Immature natural killer cell (primary cell): Measurements from ENCODE around the gene GUCA1C. TPM values are rescaled to one million over a fixed set of nuclear protein-coding genes. Genes with fewer than 3 reads are reported as not detected.

Experiments
- DNase-seq, 3 donors: peaks; one replicate each; pipeline ENCODE4 v3.0.0; 2022; ENCODE audit warnings: mixed read lengths in 1 of 3
- H3K27ac Mint-ChIP-seq, 6 donors: one replicate each; pipeline ENCODE4 v1.8.0; 2020; ENCODE audit warnings: mixed read lengths in 6 of 6, mild to moderate bottlenecking in 5 of 6, inconsistent platforms in 4 of 6, moderate library complexity in 3 of 6
- H3K27me3 Mint-ChIP-seq, 3 donors: one replicate each; pipeline ENCODE4 v1.8.0; 2020 to 2021; ENCODE audit warnings: low read depth in 3 of 3, mild to moderate bottlenecking in 3 of 3, mixed read lengths in 3 of 3, moderate library complexity in 3 of 3, inconsistent platforms in 1 of 3
- H3K36me3 Mint-ChIP-seq, 3 donors: one replicate each; pipeline ENCODE4 v1.8.0; 2020; ENCODE audit warnings: mixed read lengths in 3 of 3, inconsistent platforms in 2 of 3, mild to moderate bottlenecking in 2 of 3
- H3K4me1 Mint-ChIP-seq, 2 donors: one replicate each; pipeline ENCODE4 v1.8.0; 2020; ENCODE audit warnings: inconsistent platforms in 2 of 2, mild to moderate bottlenecking in 2 of 2, mixed read lengths in 2 of 2, moderate library complexity in 1 of 2
- H3K4me3 Mint-ChIP-seq, 5 donors: one replicate each; pipeline ENCODE4 v1.8.0; 2020; ENCODE audit warnings: mild to moderate bottlenecking in 5 of 5, mixed read lengths in 5 of 5, inconsistent platforms in 3 of 5, moderate library complexity in 3 of 5
- H3K9me3 Mint-ChIP-seq, 6 donors: one replicate each; pipeline ENCODE4 v1.8.0; 2020; ENCODE audit warnings: mild to moderate bottlenecking in 6 of 6, mixed read lengths in 6 of 6, inconsistent platforms in 4 of 6, moderate library complexity in 3 of 6
- polyA plus RNA-seq, 3 donors: library from polyadenylated mRNA; unstranded; fragments of 300-500 nt; fragmentation: Illumina TruSeq; gene quantifications; one replicate each; pipeline ENCODE4 v1.2.3, GENCODE V29; 2021

GUCA1C gene, protein sequence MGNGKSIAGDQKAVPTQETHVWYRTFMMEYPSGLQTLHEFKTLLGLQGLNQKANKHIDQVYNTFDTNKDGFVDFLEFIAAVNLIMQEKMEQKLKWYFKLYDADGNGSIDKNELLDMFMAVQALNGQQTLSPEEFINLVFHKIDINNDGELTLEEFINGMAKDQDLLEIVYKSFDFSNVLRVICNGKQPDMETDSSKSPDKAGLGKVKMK
- polyA plus RNA-seq, result not detected

DNA sequence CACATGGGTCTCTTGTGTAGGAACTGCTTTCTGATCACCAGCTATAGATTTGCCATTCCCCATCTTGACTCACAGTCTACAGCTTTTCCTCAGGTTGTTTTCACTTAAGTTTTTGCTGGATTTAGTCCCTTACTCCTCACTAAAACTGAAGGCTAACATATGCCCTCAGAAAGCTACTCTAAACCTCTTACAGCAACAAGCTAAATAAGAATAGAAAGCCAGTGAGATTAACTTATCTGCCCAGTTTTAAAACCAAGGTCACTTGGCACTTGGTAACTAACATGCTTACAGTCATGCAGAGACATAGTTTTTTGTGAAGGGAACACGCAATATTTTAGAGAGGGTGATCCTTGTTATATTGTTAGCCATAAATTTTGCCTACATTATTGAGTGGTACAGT is at the start of gene GUCA1C:
Gene GUCA1C (minus strand): TSS at position 180 of the 400 bp plus-strand sequence. CDS start 117 bp downstream, at position 63.
- no peak for DNase-seq
- no peak within 1 kb of the TSS for H3K27ac Mint-ChIP-seq
- no peaks in the 10 kb centered on the region for H3K9me3 Mint-ChIP-seq
- peaks cover 1 to 6% (median 5%) of the 10 kb centered on the region in 3 donors for H3K27me3 Mint-ChIP-seq
- H3K4me1 Mint-ChIP-seq, result no peaks in the 10 kb centered on the region
- no peaks in the 10 kb centered on the region for H3K36me3 Mint-ChIP-seq
- H3K4me3 Mint-ChIP-seq, result no peak within 1 kb of the TSS

DNA sequence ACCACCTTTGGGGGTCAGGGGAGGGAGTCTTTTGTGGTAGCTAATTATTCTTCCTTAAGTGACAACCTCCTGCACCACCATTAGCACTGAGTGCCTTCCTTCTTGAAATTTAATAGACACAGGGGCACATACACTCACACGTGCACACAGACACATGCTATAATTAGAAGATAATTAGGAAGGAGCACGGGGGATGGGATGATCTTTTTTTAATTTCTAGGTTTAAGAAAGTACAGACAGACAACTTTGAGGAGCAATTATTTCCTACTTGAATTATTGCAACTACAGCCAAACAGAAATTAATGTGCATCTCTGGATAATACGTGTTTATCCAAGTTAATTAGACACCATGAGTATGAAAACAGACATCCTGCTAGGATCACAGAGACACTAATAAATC is 44.8 kb upstream of the GUCA1C start:
- peaks cover 0 to 2% (median 0%) of the 10 kb centered on the region in 6 donors for H3K9me3 Mint-ChIP-seq

DNA sequence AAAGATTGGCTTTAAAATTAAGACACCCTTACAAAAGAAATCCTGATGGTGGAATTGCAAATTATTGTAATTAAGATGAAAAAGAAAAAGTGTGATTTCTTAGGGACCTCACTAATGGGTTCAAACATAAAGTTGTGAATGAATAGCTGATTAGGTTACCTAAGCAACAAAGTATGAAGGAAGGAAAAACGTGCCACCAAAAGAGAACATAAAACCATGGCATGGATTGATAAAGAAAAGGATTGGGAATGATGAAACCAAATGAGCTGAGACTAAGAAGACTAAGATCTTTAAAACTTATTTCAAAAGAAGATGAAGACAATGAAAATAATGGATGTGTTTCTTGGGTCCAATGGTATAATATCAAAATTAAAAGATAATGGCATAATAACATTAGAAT is 32.2 kb upstream of the GUCA1C start:
- H3K27ac Mint-ChIP-seq, result no peak overlapping the region
- no peak for DNase-seq
- H3K4me3 Mint-ChIP-seq, result no peak overlapping the region
- H3K27me3 Mint-ChIP-seq, result peaks cover 0 to 4% (median 2%) of the 10 kb centered on the region in 3 donors
- H3K4me1 Mint-ChIP-seq, result no peaks in the 10 kb centered on the region
- peaks cover 0 to 2% (median 0%) of the 10 kb centered on the region in 6 donors for H3K9me3 Mint-ChIP-seq
- H3K36me3 Mint-ChIP-seq, result no peaks in the 10 kb centered on the region

More for the DNA sequence above, 44.8 kb upstream of the GUCA1C start:
- Mint-ChIP-seq H3K27me3 (no peaks in the 10 kb centered on the region), H3K4me3 (no peak overlapping the region), H3K36me3 (no peaks in the 10 kb centered on the region), H3K27ac (no peak overlapping the region), H3K4me1 (no peaks in the 10 kb centered on the region)
- DNase-seq, result no peak

DNA sequence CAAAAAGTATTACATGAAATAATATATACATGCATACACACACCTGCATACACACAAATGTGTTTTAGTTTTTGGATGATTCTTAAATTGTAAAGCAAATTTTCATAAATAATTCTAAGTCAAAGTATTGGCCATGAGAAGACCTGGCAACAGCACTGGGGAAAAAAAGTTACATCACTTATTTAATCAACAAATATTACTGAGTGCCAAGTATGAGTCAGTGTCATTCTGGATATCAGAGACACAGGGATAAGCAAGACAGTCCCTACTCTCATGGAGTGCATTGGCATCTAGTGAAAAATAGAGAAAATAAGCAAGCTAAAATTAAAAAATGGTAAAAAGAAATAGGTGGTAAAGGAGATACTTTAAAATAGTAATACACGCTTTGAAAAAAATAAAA is 29.4 kb upstream of the GUCA1C start:
- peaks cover 0 to 3% (median 0%) of the 10 kb centered on the region in 6 donors for H3K9me3 Mint-ChIP-seq
- no peak overlapping the region for H3K27ac Mint-ChIP-seq
- H3K4me3 Mint-ChIP-seq, result no peak overlapping the region
- no peaks in the 10 kb centered on the region for H3K4me1 Mint-ChIP-seq
- no peaks in the 10 kb centered on the region for H3K36me3 Mint-ChIP-seq
- peaks cover 0 to 7% (median 3%) of the 10 kb centered on the region in 3 donors for H3K27me3 Mint-ChIP-seq
- no peak for DNase-seq

DNA sequence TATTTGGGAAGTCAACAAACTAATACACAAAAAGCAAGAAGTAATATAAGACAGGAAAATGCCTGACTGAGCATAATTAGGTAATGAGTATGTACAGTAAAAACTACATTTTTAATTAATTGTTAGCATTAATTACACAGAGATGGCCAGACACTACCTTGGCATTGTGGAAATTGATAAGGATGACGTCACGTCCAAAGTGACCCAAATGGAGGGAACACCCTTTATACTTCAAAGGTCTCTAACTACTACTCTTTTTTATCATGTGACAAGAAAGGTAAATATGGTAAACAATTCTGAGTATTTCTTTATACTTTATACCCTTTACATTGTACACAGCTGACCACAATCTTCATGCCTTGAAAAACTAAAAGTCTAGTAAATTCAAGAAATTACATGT is 22.4 kb upstream of the GUCA1C start:
- Mint-ChIP-seq H3K27me3 (peaks cover 0 to 3% (median 1%) of the 10 kb centered on the region in 3 donors), H3K36me3 (no peaks in the 10 kb centered on the region), H3K9me3 (peaks cover 0 to 2% (median 0%) of the 10 kb centered on the region in 6 donors), H3K27ac (no peak overlapping the region), H3K4me1 (no peaks in the 10 kb centered on the region), H3K4me3 (no peak overlapping the region)
- DNase-seq, result no peak

DNA sequence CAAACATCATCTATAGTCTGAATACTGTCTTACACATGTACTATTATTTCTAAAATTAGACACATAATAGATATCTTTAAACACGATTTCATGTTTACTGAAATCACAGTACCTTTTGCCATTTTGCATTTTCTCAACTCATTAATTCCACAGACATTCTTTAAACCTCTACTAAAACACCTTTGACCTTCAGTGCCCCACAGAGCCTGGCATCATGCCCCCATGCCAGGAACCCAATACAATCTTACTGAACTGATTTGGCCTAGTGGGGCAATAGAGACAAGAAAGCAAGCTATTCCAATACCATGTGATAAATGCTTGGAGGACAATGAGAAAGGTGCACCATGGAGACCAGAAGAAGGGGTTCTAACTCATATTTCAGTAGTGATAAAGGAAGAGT is 19.3 kb upstream of the GUCA1C start:
- no peaks in the 10 kb centered on the region for H3K9me3 Mint-ChIP-seq

DNA sequence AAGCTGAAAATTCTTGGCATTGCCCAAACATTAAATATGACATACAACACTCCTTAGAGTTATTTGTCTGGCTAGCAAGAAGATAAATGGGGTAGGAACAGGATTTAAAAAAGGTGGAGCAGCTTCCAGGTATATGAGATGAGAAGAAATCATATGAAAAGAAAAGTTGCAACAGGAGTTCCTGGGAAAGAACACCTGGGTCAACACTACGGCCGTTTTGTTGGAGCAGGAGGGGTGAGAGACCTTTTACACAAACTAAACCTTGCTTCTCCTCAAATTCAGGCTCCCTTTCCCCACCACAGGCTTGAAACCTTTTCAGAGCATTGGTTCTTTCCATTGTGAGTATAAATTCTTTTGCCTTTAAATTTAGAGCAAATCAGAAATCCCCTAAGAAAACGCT is 18.8 kb upstream of the GUCA1C start:
- peaks cover 0 to 3% (median 2%) of the 10 kb centered on the region in 3 donors for H3K27me3 Mint-ChIP-seq

More for the DNA sequence above, 19.3 kb upstream of the GUCA1C start:
- Mint-ChIP-seq H3K36me3 (no peaks in the 10 kb centered on the region), H3K4me3 (no peak overlapping the region), H3K27me3 (peaks cover 0 to 3% (median 2%) of the 10 kb centered on the region in 3 donors), H3K27ac (no peak overlapping the region), H3K4me1 (no peaks in the 10 kb centered on the region)
- DNase-seq, result no peak

DNA sequence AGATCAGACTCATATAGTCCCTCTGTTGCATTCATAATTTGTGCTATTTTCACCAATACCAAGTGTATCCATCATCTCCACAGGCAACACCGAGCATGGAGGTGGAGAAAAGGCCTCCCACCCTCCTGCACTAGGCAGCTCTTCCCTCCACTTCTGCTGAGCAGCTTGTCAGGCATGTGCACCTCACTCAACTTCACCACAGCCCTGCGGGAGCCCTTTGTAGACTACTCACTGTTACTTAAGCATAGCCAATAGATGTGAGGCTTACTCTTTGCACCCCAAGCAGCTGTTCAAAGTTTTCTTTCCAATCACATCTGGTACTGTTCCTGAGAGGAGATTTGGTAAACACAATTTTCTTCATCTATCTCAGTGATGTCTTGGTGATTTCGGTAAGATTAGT is 16.9 kb upstream of the GUCA1C start:
- H3K4me3 Mint-ChIP-seq, result no peak overlapping the region
- no peaks in the 10 kb centered on the region for H3K4me1 Mint-ChIP-seq
- no peaks in the 10 kb centered on the region for H3K9me3 Mint-ChIP-seq

More for the DNA sequence above, 18.8 kb upstream of the GUCA1C start:
- DNase-seq, result no peak
- Mint-ChIP-seq H3K4me1 (no peaks in the 10 kb centered on the region), H3K9me3 (no peaks in the 10 kb centered on the region), H3K4me3 (no peak overlapping the region), H3K36me3 (no peaks in the 10 kb centered on the region), H3K27ac (no peak overlapping the region)

DNA sequence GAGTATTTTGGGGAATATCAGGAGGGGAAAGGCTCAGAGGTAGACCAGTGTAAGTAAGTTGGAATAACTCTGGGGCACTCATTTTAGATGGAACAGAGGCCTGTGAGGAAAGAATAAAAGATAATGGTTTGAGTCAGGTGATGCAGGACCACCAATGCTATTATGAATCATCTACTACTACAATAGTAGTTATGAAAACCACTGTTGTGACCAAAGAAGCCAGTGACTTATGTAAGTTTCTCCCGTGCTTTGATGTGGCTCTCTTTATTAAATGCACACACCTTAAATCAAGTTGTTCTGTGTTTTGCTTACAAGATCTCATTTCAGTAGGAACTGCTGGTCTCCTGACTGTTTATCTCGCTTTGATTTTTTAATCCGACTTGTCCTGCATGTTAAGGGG is 13.1 kb upstream of the GUCA1C start:
- Mint-ChIP-seq H3K27ac (no peak overlapping the region), H3K9me3 (no peaks in the 10 kb centered on the region), H3K36me3 (no peaks in the 10 kb centered on the region), H3K4me1 (no peaks in the 10 kb centered on the region), H3K27me3 (peaks cover 0 to 3% (median 2%) of the 10 kb centered on the region in 3 donors), H3K4me3 (no peak overlapping the region)
- no peak for DNase-seq

More for the DNA sequence above, 16.9 kb upstream of the GUCA1C start:
- Mint-ChIP-seq H3K36me3 (no peaks in the 10 kb centered on the region), H3K27me3 (peaks cover 0 to 3% (median 2%) of the 10 kb centered on the region in 3 donors), H3K27ac (no peak overlapping the region)
- no peak for DNase-seq

DNA sequence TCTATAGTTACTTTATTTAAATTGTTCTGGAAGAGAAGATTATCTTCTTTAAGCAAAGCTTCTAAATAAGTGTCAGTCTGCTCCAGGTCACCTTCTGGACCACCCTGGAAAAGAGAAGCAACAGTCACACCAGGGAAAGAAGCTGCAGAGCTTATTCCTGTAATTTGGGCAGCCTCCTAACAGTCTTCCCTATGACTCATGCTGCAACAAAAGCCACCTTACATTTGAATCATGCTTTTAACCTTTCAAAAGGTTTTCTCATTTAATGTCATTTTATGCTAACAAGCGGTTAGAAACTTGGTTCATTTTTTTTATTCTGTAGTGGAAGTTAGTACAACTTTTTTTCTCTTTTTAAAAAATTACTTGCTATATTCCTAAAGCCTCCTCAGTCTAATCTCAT is 5.3 kb upstream of the GUCA1C start:
- H3K36me3 Mint-ChIP-seq, result no peaks in the 10 kb centered on the region
- H3K4me3 Mint-ChIP-seq, result no peak overlapping the region
- peaks cover 3 to 4% (median 4%) of the 10 kb centered on the region in 3 donors for H3K27me3 Mint-ChIP-seq
- no peak overlapping the region for H3K27ac Mint-ChIP-seq
- no peak for DNase-seq
- H3K4me1 Mint-ChIP-seq, result no peaks in the 10 kb centered on the region
- no peaks in the 10 kb centered on the region for H3K9me3 Mint-ChIP-seq

DNA sequence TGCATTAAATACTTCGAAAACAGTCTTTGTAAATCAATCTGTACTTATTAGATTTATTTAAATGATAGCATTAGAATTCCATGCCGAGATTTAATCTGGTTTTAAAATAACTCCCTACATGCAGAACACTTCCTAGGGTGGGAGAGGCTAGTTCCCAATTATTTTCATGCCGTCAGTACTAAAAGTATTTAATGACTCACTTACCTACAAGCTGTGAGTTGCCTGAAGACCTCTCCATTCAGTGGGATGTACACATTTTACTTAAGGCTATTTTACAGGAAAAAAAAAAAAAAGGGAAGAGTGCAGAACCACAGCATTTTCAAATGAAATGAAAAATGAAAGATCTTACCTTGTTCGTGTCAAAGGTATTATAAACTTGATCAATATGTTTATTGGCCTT is 469 bp downstream of the GUCA1C start:
- H3K27me3 Mint-ChIP-seq, result peaks cover 1 to 8% (median 5%) of the 10 kb centered on the region in 3 donors
- no peak overlapping the region for H3K4me3 Mint-ChIP-seq
- no peaks in the 10 kb centered on the region for H3K36me3 Mint-ChIP-seq
- H3K27ac Mint-ChIP-seq, result no peak overlapping the region
- DNase-seq, result no peak
- H3K9me3 Mint-ChIP-seq, result no peaks in the 10 kb centered on the region
- no peaks in the 10 kb centered on the region for H3K4me1 Mint-ChIP-seq

DNA sequence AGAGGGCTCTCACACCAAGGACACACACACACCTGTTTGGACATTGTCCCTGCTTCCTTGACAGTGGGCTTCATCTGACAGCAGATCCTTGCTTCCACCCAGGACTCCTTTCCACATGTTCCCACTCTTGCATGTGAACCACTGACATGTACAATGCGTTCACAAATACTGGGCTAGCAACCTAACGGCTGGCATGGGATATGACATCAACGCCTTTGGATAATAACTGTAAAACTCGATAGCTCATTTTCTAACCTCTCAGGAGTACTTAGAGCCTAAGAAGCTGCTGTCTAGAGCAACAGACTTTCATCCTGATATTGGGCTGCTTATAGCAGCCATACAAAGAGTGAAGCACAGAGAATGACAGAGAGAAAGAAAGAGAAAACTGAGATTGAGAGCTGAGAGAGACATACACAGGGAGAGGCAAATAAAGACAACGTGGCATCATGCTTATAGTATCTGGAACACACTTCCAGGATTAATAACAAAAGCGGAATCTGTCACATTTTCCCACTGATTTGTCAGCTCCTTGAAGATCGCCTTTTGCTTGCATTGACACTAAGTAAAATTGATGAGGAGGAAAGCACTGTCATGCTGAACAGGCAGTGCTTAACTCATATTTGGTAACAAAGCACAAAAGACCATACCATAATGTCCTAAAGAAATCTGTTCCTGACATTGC is 1.7 kb downstream of the GUCA1C start:
- no peak for DNase-seq
- no peaks in the 10 kb centered on the region for H3K36me3 Mint-ChIP-seq
- H3K27me3 Mint-ChIP-seq, result peaks cover 1 to 12% (median 5%) of the 10 kb centered on the region in 3 donors
- no peak overlapping the region for H3K4me3 Mint-ChIP-seq
- no peaks in the 10 kb centered on the region for H3K4me1 Mint-ChIP-seq
- H3K27ac Mint-ChIP-seq, result no peak overlapping the region
- H3K9me3 Mint-ChIP-seq, result no peaks in the 10 kb centered on the region

DNA sequence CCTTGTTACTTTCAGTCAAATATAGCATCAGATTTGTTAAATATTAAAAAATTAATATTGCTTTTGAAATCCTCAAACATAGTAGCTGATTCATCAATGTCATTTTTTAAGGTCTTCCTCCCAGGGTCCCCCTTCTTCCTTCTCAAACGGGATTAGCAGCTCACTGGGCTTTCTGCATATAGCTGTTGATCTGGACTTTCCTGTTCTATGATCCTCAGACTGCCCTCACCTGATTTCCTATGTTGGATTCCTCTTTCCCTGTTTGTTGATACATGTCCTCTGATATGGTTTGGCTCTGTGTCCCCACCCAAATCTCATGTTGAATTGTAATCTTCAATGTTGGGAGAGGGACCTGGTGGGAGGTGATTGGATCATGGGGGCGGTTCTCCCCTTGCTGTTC is 5.8 kb downstream of the GUCA1C start:
- no peaks in the 10 kb centered on the region for H3K9me3 Mint-ChIP-seq

More for the DNA sequence above, 5.8 kb downstream of the GUCA1C start:
- H3K27ac Mint-ChIP-seq, result no peak overlapping the region
- H3K4me3 Mint-ChIP-seq, result no peak overlapping the region
- H3K4me1 Mint-ChIP-seq, result no peaks in the 10 kb centered on the region
- peaks cover 0 to 11% (median 5%) of the 10 kb centered on the region in 3 donors for H3K27me3 Mint-ChIP-seq
- no peaks in the 10 kb centered on the region for H3K36me3 Mint-ChIP-seq
- DNase-seq, result no peak
